Fibroblast of skin of right biceps (primary cell): ENCODE results near the gene COL5A1.
A peak's percentile ranks its signal among the peaks of the same experiment; 100 is the strongest.

Experiments
- DNase-seq: peaks from one replicate; pipeline ENCODE4 v3.0.0-alpha.2; 2013

The COL5A1 gene

DNA sequence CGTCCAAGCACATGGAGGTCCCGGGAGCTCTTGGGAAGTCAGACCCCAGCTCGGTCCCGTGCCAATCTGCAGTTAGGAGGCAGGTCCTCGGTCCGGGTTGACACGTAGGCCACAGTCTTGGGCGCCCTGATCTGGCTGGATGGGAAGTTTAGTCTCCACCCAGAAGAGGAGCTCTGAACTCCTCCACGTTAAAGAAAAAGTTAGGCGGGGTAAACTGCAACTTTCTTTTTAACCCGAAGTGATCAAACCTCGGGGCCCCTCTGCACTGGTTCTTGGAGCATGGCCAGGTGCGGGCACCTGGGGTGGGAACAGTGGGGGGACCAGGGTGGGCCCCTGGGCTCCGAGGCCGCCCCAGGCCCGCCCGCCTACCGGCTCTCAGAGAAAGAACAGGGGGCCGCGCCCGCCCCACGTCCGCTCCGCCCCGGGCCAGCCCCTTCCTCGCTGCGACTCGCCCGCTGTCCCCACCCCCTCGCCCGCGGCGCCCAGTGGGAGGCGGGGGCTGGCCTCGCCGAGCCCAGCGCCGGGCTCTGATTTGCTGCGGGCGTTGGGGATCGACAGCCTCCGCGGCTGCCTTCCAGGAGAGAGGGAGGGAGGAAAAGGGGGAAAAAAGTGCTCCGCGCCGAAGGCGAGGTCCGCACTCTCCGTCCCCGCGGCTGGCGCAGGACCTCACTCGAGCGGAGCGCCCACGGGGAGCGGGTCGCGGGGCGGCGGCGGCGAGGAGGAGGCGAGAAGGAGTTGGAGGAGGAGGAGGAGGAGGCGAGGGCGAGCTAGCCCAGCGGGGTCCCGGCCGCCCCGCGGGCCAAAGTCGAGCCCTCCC, at the start of gene COL5A1:
TSS of gene COL5A1 (plus strand) at position 631 of the 817 bp plus-strand sequence. CDS start 385 bp downstream, outside the sequence.
- peak; percentile 97 for DNase-seq

DNA sequence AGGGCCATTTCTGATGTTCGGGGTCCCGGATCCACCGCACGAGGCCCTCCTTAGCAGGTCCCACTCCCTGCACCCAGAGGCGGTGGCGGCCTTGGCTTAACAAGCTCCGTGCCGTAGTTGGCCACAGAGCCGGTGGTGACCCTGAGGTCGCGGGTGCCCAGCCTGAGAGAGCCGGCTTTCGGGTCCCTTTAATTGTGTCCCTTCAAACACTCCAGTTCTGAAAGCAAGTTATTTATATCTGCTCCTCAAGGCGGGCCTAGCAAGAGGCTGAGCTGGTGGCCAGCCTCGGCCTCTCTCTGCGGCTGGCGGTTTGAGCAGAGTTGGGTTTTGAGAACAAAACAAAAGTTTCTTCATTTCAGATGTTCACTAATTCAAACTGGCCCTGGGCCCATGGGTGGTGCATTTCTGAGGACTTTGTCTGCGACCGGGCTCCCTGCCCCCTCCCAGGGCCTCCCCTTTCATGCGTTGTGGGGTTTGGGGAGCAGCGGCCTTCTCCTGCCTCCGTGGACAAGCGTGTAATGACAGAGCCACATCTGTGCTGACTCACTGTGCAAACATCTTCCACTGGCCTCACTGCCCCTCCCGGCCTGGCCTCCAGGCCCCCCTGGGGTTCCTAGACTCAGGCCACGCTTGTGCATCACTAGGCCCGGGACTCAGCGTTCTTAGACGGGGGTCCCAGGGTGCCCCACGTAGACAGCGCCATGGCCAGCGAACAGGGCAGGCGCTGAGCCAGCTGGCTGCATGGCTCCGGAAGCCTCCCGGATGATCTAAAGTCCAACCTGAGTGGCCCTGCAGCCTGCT, 49.4 kb upstream of the COL5A1 start:
- peak; percentile 93 for DNase-seq

DNA sequence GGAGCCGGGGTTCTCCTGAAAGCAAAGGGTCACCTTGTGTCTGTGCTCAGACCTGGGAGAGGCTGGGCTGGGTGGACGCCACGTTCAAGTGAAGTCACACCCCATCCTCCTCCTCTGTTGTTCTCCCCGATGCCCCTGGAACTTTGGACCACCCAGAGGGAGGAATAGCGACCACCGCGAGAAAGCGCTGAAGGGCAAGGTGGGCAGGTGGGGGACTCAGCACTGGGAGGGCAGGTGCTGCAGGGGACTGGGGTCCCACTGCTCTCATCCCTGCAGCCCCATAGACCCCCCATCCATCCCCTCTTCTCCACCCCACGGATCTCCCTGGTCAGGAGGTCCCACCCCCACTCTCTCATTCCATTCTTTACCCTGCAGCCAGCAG, 48.8 kb upstream of the COL5A1 start:
- no peak for DNase-seq

DNA sequence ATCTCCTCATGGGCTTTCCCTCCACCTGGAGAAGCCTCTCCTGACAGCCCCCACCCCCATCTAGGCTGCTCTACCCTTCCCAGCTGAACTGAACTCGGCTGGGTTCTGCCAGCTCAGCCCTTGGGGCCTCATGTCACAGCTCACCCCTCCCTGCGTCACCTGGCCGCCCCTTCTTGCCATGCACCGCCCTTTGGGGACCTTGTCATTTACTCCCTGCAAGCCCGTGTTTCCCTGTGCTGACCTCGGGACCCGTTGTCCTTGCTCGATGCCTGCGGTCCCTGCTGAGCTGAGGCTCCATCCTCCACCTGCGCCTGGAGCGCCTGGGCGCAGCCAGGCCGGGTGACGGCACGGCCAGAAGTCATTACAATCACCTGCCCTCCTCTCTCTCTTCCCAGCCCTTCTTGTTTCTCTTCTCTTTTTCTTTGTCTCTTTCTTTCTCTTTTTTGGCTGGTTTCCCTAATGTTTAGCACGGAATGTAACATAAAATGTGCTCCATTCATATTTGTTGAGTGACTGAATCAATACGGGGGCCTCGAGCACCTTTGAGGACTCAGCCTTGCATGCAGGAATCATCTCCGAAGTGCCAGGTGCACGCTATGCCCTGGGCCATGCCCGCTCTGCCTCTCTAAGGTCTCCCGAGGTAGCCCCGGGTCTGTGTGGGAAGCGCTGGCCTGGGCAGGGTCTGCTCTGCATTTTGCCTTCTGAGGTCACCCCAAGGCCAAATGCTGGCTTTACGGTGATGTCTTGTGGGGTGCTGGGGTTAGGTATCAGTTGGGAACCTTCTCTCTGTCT, 48.1 kb upstream of the COL5A1 start:
- DNase-seq: peak; percentile 44

DNA sequence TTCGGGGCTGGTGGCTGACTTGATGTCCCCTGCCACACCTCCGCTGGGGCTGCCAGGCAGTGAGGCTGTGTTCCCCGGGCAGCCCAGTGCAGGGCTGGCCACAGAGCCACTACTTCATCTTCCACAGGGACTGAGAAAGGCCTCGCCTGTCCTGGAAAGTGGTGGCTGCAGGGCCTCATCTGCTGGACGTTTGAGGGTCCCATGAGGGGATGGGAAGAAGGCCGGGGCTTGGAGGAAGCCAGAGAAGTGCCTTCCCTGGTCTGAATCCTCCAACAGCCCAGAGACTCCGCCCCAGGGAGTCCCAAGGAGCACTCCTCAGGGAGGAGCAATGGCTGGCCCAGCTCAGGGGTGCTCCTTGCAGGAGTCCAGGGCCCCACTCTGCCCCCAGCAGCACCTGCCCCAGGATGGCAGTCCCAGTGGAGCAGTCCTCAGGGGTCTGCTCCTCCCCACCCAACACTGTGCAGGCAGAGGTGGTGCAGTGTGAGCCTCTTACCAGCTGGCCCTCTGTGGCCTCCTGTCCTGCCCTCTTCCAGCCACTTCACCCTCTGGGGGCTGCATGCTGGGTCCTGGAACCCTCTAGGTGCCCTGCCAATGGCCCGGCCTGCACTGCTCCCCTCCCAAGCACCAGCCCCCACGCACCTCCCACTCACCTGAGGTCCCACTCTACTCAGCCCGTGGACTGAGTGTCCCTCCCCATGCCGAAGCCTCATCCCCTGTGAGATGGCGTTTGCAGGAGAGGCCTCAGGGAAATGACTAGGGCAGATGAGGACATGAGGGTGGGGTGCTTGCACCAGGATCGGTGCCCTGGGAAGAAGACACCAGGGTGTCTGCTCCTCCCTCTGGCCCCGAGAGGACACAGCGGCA, 47.3 kb upstream of the COL5A1 start:
- no peak for DNase-seq

DNA sequence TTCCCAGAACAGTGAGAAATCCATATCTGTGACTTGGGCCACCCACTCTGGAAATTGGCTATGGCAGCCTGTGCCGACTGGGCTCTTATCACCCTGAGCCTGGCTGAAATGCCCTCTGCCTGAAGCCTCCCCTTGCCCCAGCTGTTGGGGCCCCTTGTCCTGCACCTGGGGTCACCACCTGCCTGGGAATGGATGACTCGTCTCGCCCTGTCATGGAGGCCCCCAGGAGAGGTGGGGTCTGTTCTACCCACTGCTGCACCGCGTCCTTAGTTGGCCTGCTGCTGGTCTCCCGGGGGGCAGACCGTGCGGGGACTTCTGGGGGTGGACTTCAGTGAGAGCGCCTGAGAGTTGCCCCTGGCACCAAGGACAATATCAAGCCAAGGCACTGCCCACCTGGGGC, 46.6 kb upstream of the COL5A1 start:
- no peak for DNase-seq

DNA sequence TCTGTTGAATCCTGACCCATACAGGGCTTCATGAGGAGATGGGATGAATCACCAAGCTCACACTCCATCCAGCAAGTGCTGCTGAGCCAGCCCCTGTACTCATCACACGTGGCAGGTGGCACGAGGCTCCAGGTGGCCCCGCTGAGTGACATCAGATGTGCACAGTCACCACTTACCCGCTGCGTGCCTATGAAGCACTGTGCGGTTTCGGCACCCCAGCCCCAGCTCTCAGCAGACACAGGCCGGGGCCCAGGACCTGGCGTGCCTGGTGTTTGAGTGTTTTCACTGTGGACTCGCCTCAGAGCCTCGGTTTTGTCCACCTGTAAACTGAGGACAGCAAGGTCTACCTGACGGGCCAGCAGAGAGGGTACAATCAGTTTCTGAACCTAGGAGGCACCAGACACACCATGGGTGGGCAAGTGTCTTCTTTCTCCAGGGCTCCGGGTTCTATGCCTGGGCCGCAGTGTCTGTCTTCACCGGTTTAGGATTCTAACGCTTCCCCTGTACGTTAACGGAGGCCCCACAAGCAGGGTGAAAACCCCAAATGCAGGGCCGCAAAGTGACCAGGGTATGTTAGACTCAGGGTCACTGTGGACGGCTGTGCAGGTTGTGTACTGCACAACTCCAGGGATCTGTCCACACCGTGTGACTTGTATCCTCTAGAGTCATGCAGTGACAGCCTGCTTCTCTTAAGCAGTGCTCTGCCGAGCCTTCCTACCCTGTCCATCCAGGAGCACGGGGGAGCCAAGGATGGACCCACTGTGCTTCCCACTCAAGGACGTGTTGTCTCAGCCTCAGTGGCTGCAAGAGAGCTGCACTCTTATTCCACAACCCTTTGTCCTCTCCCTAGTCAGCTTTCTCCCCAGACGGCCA, 44.3 kb upstream of the COL5A1 start:
- DNase-seq: peak; percentile 43

DNA sequence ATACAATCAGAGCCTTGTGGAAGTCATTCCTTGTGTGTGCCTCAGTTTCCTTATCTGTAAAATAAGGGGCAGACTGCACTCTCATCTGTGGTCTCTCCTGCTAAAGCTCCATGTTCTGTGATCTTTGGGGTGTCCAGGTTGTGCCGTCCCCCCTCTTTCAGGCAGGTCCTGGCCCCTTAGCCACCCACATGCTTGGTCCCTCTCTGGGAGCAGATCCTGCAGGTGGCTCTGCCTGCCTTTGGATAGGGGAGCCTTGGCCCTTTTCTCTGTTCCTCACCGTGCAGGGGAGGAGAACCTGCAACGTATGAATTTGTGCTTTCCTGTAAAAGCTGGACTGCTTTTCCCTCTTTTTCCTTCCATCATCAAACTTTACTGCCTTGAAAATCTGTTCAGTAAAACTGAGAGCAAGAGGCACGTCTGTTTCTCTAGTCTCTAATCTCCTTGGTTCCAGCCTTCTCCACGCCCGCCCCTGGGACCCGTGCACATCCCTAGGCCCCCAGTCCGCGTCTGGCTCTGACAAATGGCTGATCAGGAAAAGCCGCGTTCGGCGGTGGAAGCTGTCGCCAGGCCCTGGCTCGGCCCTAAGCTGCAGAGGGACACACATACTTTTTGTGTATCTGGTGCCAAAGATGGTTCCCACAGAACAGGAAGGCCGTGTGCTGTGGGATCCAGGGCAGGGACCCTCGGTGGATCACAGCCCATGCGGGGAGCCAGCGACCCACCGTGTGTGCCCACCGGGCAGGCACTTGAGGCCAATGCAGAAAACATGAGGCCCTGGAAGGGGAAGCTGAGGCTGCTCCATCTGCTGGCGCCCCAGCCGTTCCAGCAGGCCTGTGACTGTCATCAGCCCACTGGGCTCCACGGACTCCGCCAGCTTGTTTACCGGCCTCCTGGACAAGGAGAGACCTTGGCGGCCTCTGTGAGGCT, 43.4 kb upstream of the COL5A1 start:
- DNase-seq: peak; percentile 21

DNA sequence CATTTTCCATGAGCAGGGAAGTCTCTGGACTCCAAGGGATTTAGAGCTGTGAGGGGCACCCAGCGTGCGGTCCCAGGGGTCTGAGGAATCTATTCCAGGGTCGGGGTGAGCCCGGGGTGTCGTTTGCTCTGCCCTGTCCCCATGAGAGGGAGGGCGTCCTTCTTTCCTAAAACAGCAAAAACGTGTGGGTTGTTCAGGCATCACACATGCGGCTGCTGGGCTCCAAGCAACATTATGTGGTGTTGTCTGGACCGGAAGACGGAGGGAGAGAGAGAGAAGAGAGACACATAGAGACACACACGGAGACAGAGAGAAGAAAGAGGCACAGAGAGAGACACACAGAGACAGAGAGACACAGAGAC, 42.7 kb upstream of the COL5A1 start:
- DNase-seq: peak; percentile 33

DNA sequence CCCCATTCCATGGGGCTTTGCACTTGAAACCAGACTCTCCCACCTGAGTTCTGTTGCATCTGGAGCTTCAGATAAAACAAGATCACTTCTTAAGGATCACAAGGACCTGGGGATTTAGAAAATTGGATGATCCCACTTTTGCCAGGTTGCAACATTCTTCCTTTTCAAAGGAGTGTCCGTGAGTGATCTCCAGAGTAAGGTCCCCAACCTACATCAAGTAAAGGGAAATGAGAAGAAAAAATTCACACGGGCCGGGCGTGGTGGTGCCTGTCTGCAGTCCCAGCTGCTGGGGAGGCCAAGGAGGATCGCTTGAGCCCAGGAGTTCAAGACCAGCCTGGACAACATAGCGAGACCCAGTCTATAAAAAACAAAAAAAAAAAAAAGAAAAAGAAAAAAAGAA, 41.2 kb upstream of the COL5A1 start:
- DNase-seq: no peak

DNA sequence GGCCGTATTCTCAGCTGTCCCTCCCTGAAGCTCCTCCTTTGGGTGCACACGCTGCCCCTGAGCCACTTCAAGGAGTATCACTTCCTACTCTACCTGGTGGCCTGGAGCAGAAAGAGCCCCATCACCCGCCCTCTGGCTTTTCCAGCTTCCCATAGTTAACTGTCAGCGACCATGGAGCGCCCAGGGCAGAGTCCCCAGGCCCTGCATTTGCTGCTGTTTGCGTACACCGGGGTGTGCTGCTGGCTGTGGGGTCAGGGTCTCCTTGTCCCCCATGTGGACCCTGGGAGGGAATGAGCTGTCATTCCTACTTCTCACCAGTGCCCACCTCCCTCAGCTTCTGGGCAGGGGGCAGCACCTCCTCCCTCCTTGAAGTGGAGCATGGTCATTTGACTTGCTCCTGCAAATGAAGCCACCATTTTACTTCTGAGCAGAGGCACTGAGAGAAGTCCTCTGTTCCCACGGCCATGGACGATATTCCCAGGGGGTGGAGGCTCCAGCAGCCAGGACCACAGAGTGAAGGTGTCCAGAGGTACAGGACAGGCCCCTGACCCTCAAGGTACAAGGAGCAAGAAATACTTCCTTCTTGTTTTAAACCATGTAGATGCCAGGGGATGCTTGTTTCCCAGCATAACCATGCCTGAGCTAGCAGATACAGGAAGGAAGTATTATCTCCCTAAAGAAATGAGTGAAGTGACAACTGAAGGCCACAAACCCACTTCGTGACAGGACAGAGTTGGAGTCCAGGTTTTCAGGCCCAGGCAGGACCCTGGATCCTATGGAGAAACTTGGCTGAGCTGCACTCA, 40.6 kb upstream of the COL5A1 start:
- no peak for DNase-seq

DNA sequence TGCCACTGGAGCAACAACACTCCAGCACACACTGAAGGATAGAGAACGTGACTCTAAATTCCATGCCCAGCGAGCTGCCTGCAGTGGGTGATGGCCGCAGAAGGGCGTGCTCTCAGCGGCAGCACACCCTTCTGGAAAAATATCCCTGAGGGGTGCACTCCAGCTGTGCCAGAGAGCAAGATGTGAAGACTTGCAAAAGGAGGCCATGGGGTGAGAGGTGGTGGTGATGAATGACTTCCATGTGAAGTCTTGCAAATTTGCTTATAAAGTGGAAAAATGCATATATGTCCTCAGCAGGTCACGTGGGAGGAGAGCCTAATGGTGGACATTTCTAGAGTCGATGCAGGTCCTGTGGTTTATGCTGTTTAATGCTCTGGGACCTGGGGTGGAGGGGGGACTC, 39.8 kb upstream of the COL5A1 start:
- DNase-seq: peak; percentile 52

DNA sequence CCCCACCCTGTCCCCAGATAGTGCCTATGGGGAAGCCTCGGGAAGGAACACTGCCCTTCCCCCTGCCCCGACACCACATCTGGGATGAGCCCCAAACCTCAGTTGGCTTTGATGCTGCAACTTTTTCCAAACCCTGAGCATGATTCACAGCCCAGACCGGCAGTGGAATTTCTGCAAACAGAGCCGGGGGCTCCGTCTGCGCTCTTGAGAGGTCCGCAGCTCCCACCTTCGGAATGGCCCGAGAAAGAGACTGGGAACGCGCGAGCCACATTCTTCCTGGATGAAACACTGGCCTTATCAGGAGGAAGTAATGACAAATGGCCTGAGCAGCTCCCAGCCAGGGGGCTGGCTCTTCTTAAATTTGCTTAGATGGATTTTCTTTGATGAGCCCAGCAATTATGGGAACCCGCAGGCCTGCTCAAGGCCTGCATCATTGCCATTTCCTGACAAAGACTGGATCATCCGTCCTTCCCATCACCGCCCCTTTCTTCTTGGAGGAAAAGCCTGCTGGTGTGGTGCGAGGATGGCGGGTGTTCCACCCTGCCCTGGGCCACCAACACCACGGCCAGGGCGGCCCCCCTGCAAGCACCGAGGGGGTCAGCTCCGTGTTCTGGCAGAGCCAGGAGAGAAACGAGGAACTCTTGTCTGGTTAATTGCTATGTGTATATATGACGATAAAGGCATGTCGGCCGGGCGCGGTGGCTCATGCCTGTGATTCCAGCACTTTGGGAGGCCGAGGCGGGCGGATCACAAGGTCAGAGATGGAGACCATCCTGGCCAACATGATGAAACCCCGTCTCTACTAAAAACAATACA, 38.8 kb upstream of the COL5A1 start:
- DNase-seq: peak; percentile 100

DNA sequence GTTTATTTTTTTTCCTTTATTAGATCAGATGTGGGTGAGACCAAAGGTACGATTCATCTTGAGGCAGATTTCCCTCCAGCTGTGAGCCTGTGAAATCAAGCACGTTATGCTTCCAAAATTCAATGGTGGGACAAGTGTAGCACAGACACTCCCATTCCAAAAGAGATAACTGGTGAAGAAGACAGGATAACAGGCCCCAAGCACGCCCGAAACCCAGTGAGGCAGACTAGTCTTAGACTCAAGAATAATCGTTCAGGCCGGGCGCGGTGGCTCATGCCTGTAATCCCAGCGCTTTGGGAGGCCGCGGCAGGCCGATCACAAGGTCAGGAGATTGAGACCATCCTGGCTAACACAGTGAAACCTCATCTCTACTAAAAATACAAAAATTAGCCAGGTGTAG, 36.8 kb upstream of the COL5A1 start:
- no peak for DNase-seq

DNA sequence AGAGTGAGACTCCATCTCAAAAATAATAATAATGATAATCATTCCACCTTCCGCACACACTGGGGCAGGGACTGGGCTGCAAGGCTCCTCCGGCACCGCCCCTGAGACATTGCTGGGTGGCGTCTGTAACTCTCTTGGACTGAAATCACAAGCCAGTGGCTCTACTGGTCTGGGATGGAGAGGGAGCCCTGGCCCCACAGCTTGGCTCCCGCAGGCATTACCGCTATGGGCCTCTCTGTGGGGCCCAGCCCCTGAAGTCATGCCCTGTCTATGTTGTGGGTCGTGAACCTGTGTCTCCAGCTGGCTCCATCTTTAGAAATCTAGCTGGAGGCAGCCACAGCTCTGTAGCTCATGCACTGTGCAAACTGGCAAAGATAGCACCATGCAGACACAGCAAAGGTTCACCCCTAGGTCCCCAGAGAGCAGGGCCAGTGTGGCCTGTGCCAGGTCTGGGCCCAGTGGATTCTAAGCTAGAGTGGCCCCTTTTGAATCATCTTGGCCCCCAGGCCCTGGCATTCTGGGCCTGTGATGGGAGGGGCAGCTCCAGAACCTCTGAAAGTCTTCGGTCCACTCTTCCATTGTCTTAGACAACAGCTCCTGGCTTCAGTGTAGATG, 36.1 kb upstream of the COL5A1 start:
- no peak for DNase-seq

DNA sequence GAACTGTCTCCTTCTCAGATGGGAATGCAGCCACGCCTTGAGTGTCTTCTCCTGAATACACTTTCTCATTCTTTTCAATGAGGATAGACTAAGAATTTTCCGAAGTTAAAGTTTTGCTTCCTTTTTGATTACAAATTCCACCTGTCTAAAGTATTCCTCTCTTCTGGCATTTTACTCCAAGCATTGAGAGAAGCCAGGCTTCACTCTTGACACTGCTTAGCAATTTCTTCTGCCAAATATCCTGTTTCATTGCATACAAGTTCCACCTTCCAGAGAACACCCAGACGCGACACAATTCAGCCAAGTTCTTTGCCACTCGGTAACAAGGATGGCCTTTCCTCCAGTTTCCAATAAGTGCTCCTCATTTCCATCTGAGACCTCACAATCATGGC, 35.6 kb upstream of the COL5A1 start:
- DNase-seq: no peak

DNA sequence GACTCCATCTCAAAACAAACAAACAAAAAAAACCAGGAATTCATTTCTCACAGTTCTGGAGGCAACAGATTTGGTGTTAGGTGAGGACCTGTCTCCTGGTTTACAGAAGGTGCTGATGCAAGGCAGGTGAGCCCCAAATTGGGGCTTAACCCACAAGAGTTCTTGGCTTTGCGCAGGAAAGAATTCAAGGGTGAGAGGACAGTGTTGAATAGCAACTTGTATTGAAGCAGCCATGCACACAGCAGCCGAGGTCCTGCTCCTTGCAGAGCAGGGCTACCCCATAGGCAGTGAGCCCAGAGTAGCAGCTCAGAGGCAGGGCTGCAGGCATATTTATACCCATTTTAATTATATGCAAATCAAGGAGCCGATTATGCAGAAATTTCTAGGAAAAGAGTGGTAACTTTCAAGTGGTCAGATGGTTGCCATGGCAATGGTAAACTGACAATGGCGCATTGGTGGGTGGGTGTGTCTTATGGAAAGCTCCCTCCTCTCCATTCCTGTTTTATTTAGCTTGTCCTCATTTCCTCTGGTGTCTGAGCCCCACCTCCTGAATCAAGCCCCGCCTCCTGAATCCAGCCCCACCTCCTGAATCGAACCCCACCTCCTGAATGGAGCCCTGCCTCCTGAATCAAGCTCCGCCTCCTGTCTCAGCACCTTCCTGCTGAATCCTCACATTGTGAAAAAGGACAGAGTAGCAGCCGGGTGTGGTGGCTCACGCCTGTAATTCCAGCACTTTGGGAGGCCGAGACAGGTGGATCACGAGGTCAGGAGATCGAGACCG, 34.5 kb upstream of the COL5A1 start:
- peak; percentile 51 for DNase-seq
